ENCODE data around the gene ZNF800.

DNA sequence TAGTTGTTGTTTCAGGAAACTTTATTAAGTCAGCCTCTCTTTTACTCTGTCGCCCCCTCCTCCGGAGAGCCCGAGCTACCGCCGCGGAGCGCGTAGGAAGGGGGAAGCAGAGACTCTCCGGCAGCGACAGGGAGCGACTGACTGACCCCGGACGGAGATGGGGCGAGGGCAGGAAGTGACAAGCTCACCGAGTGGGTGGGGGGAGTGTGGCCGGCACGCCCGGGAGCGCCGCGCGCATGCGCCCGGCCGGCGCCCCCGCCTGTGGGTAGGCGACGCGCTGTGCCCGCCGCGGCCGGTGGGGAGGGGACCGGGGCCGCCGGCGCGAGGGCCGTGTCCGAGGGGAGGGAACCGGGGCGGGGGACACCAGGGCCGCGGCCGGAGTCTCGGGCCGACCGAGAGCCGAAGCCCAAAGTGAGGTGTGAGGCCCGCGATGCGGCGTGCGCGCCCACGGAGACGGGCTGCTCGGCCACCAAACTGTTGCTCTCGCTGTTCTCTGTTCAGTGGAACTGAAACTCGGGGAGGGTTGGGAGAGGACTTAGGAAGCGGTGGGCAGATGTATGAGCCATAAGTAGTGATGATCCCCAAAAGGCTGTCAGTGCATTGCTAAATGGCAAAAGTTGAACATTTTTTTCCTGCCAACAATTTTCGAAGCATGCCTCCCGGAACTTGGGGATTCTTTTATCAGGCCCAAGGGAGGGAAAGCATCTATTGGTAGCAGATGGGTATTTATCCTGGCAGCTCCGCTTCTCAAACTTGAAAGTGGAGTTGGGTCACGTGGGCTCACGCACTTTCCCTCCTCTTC, at the start of gene ZNF800:
- TF ChIP-seq POLR2A (IDR thresholded peaks at IDR 0.05; ENCODE audit: low read depth) (peak; percentile 59), EP300 (IDR thresholded peaks at IDR 0.05) (no peak)
- TF ChIP-seq, protein P1, sequence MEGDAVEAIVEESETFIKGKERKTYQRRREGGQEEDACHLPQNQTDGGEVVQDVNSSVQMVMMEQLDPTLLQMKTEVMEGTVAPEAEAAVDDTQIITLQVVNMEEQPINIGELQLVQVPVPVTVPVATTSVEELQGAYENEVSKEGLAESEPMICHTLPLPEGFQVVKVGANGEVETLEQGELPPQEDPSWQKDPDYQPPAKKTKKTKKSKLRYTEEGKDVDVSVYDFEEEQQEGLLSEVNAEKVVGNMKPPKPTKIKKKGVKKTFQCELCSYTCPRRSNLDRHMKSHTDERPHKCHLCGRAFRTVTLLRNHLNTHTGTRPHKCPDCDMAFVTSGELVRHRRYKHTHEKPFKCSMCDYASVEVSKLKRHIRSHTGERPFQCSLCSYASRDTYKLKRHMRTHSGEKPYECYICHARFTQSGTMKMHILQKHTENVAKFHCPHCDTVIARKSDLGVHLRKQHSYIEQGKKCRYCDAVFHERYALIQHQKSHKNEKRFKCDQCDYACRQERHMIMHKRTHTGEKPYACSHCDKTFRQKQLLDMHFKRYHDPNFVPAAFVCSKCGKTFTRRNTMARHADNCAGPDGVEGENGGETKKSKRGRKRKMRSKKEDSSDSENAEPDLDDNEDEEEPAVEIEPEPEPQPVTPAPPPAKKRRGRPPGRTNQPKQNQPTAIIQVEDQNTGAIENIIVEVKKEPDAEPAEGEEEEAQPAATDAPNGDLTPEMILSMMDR (IDR thresholded peaks at IDR 0.05) = no peak
